ENCODE data around the gene ADCY7. TPM values are rescaled to one million over a fixed set of nuclear protein-coding genes. Genes with fewer than 3 reads are reported as not detected.

ADCY7 gene
- polyA plus RNA-seq, 1 experiment: 8.5 TPM

- TF ChIP-seq, protein P1, sequence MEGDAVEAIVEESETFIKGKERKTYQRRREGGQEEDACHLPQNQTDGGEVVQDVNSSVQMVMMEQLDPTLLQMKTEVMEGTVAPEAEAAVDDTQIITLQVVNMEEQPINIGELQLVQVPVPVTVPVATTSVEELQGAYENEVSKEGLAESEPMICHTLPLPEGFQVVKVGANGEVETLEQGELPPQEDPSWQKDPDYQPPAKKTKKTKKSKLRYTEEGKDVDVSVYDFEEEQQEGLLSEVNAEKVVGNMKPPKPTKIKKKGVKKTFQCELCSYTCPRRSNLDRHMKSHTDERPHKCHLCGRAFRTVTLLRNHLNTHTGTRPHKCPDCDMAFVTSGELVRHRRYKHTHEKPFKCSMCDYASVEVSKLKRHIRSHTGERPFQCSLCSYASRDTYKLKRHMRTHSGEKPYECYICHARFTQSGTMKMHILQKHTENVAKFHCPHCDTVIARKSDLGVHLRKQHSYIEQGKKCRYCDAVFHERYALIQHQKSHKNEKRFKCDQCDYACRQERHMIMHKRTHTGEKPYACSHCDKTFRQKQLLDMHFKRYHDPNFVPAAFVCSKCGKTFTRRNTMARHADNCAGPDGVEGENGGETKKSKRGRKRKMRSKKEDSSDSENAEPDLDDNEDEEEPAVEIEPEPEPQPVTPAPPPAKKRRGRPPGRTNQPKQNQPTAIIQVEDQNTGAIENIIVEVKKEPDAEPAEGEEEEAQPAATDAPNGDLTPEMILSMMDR (IDR thresholded peaks at IDR 0.05; ENCODE audit: low read depth, low read length): no peak
- ChIA-PET POLR2A (no interaction called here), CTCF (no interaction called here)
- H3K4me3 ChIP-seq (ENCODE audit: low read depth, low read length): no peak overlapping the region
- H3K9me3 ChIP-seq (ENCODE audit: control insufficient read depth, insufficient read depth, low read length): no peaks in the 10 kb centered on the region
- H3K27me3 ChIP-seq (ENCODE audit: control insufficient read depth, insufficient read depth, low read length): no peaks in the 10 kb centered on the region
- no peak overlapping the region for H3K27ac ChIP-seq (ENCODE audit: low read depth, low read length)
- DNase-seq (ENCODE audit: low read depth, low spot score): no peak
Measured at GRCh38 chr16:50296807-50297206, 30.5 kb downstream of the ADCY7 start.

GRCh38 chr16:50297301-50298074, 31.1 kb downstream of the ADCY7 start:
- H3K4me3 ChIP-seq (ENCODE audit: low read depth, low read length): no peak overlapping the region
- H3K27ac ChIP-seq (ENCODE audit: low read depth, low read length): no peak overlapping the region
- H3K27me3 ChIP-seq (ENCODE audit: control insufficient read depth, insufficient read depth, low read length): no peaks in the 10 kb centered on the region
- TF ChIP-seq, protein P1 (IDR thresholded peaks at IDR 0.05; ENCODE audit: low read depth, low read length): no peak
- POLR2A ChIA-PET: no interaction called here
- no peaks in the 10 kb centered on the region for H3K9me3 ChIP-seq (ENCODE audit: control insufficient read depth, insufficient read depth, low read length)
- CTCF ChIA-PET: no interaction called here
- DNase-seq (ENCODE audit: low read depth, low spot score): no peak

- Histone ChIP-seq H3K27ac (ENCODE audit: low read depth, low read length) (no peak overlapping the region), H3K4me3 (ENCODE audit: low read depth, low read length) (no peak overlapping the region), H3K27me3 (ENCODE audit: control insufficient read depth, insufficient read depth, low read length) (no peaks in the 10 kb centered on the region), H3K9me3 (ENCODE audit: control insufficient read depth, insufficient read depth, low read length) (no peaks in the 10 kb centered on the region)
- ChIA-PET CTCF (no interaction called here), POLR2A (no interaction called here)
- no peak for DNase-seq (ENCODE audit: low read depth, low spot score)
- TF ChIP-seq, protein P1 (IDR thresholded peaks at IDR 0.05; ENCODE audit: low read depth, low read length): no peak
Measured at GRCh38 chr16:50298075-50298460, 31.7 kb downstream of the ADCY7 start.

DNA sequence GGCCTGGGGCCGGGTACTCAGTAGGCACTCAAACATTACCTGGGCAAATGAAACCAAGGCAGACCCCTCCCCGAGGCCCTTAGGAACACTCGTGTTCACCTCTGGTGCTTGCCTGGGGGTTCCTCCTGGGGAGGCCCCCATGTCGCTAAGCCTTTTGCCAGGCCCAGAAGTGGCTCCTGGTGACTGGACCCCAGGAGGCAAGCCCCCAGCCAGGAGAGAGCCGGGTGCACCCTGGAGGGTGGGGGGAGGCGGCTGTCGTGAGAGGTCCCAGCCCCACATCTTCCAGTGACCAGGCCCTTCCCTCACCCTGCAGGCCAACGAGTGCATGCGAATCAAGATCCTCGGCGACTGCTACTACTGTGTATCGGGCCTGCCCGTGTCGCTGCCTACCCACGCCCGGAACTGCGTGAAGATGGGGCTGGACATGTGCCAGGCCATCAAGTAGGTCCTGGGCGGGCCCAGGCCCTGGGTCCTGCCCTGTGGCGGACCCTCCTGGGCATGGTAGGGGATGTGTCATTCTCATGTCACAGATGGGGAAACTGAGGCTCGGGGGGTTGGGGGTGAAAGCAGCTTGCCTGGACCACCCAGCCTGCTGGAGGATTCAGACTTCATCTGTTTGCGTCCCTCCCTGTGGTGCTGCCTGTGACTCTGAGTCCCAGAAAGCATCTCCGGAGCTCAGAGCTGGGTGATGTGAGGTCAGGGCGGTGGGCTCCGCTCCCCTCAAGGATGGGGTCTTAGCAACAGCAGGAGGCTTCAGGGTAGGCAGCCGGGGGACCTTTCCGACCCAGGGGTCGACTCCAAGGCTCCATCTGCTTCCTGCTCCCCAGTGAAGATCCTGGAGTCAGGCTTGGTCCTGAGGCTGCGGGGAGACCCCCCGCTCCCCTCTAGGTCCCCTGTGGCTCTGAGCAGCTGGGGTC, 32.5 kb downstream of the ADCY7 start:
- no peak for DNase-seq (ENCODE audit: low read depth, low spot score)
- H3K4me3 ChIP-seq (ENCODE audit: low read depth, low read length): no peak overlapping the region
- TF ChIP-seq, protein P1 (IDR thresholded peaks at IDR 0.05; ENCODE audit: low read depth, low read length): no peak
- no peaks in the 10 kb centered on the region for H3K27me3 ChIP-seq (ENCODE audit: control insufficient read depth, insufficient read depth, low read length)
- CTCF ChIA-PET: no interaction called here
- no peak overlapping the region for H3K27ac ChIP-seq (ENCODE audit: low read depth, low read length)
- no peaks in the 10 kb centered on the region for H3K9me3 ChIP-seq (ENCODE audit: control insufficient read depth, insufficient read depth, low read length)
- POLR2A ChIA-PET: no interaction called here
